Suprapubic skin (tissue), 4 donors: Measurements from ENCODE around the gene IGSF11. TPM values are rescaled to one million over a fixed set of nuclear protein-coding genes. Genes with fewer than 3 reads are reported as not detected.

Source experiments
- DNase-seq, 2 donors: peaks; one replicate each; pipeline ENCODE4 v3.0.0-alpha.2; 2019; ENCODE audit warnings: low spot score in 2 of 2
- H3K27ac ChIP-seq: fragments of 200-600 bp; sonication (generic); one replicate; pipeline ENCODE4 v1.5.1; 2019
- H3K27me3 ChIP-seq: fragments of 200-600 bp; sonication (generic); one replicate; pipeline ENCODE4 v1.5.1; 2019
- H3K36me3 ChIP-seq: fragments of 200-600 bp; sonication (generic); one replicate; pipeline ENCODE4 v1.5.1; 2019
- H3K4me1 ChIP-seq: fragments of 200-600 bp; sonication (generic); one replicate; pipeline ENCODE4 v1.5.1; 2019
- H3K4me3 ChIP-seq: fragments of 200-600 bp; sonication (generic); one replicate; pipeline ENCODE4 v1.5.1; 2019; ENCODE audit warnings: mild to moderate bottlenecking
- H3K9me3 ChIP-seq: fragments of 200-600 bp; sonication (generic); one replicate; pipeline ENCODE4 v1.5.1; 2019
- EP300 ChIP-seq: sonication (generic); formaldehyde crosslinking; IDR thresholded peaks from one replicate; pipeline ENCODE4 v1.6.1; 2017; ENCODE audit warnings: antibody characterized with exemption
- POLR2A ChIP-seq, 2 donors: fragments of 450-650 bp; IDR thresholded peaks; one replicate each; pipeline ENCODE4 v1.6.1; 2017; ENCODE audit warnings: antibody characterized with exemption in 2 of 2, mild to moderate bottlenecking in 2 of 2, moderate library complexity in 2 of 2
- POLR2AphosphoS5 ChIP-seq, 3 donors: sonication (generic); formaldehyde crosslinking; IDR thresholded peaks; one replicate each; pipeline ENCODE4 v1.6.1; 2017; ENCODE audit warnings: antibody characterized with exemption in 3 of 3
- WGBS: methylation state at CpG from one replicate; pipeline ENCODE4 v1.1.5; 2018; 5-methylcytosine and 5-hydroxymethylcytosine counted together
- total RNA-seq, 4 donors: library from RNA; depleted of rRNA; stranded (reverse); fragments of >200 nt; gene quantifications; one replicate each; pipeline ENCODE4 v1.1.0, GENCODE V29; 2016
- TF ChIP-seq, protein P1 (sequence below), 2 donors: fragments of 200-600 bp in 1 of 2; fragments of 450-650 bp in 1 of 2; sonication (generic) in 1 of 2; IDR thresholded peaks; one replicate each; pipeline ENCODE4 v1.5.1; 2016 to 2019; ENCODE audit warnings: antibody characterized with exemption in 2 of 2, mild to moderate bottlenecking in 1 of 2, moderate library complexity in 1 of 2

IGSF11 gene
- total RNA-seq, 4 donors from 2014 or later = 1.9 to 9.6 (median 2.0) TPM

DNA sequence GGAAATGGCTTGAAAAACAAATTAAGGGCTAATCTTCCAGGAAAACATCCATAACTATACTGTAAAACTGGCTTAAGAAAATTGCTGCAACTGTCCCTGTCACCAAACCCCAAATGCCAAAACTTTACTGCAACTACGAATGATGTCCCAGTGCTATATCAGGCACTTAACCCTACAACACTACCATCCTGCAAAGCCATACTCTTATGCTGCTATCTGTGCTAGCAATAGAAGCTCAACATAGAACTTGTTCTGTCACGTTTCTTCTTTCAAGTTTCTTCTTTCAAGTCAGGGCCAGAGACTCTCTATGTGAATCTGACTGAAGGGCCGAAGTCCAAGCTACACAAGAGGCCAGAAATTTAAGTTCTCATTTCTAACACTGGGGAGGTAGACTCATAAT, 92.5 kb downstream of the IGSF11 start:
- WGBS = 38% methylated on average over 3 of the region's 3 CpGs
- Histone ChIP-seq H3K27me3 (no peaks in the 10 kb centered on the region), H3K36me3 (no peaks in the 10 kb centered on the region), H3K9me3 (no peaks in the 10 kb centered on the region), H3K27ac (no peak overlapping the region), H3K4me1 (no peaks in the 10 kb centered on the region), H3K4me3 (no peak overlapping the region)
- no peak for DNase-seq
- no peak for TF ChIP-seq POLR2A (IDR thresholded peaks at IDR 0.05)
- TF ChIP-seq, protein P1, sequence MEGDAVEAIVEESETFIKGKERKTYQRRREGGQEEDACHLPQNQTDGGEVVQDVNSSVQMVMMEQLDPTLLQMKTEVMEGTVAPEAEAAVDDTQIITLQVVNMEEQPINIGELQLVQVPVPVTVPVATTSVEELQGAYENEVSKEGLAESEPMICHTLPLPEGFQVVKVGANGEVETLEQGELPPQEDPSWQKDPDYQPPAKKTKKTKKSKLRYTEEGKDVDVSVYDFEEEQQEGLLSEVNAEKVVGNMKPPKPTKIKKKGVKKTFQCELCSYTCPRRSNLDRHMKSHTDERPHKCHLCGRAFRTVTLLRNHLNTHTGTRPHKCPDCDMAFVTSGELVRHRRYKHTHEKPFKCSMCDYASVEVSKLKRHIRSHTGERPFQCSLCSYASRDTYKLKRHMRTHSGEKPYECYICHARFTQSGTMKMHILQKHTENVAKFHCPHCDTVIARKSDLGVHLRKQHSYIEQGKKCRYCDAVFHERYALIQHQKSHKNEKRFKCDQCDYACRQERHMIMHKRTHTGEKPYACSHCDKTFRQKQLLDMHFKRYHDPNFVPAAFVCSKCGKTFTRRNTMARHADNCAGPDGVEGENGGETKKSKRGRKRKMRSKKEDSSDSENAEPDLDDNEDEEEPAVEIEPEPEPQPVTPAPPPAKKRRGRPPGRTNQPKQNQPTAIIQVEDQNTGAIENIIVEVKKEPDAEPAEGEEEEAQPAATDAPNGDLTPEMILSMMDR (IDR thresholded peaks at IDR 0.05) = no peak
- no peak for TF ChIP-seq POLR2AphosphoS5 (IDR thresholded peaks at IDR 0.05)
- TF ChIP-seq EP300 = no peak

DNA sequence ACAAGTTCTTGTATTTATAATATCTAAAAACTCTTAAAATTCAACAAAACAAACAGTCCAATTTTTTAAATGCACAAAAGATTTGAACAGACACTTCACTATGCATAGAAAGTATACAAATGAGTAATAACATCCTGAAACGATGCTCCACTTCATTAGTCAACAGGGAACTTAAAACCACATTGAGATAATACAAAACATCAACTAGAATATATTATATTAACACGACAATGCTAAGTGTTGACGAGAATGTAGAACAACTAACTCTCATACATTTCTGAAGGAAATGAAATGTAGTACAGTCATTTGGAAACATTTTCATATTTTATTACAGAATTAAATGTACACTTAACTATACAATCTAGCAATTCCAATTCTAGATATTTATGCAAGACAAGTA, 93.4 kb downstream of the IGSF11 start:
- WGBS = 87% methylated on average over 3 of the region's 3 CpGs
- Histone ChIP-seq H3K4me3 (no peak overlapping the region), H3K36me3 (no peaks in the 10 kb centered on the region), H3K9me3 (no peaks in the 10 kb centered on the region), H3K27me3 (no peaks in the 10 kb centered on the region), H3K4me1 (no peaks in the 10 kb centered on the region), H3K27ac (no peak overlapping the region)
- no peak for DNase-seq
- TF ChIP-seq EP300 (no peak), POLR2A (IDR thresholded peaks at IDR 0.05) (no peak), POLR2AphosphoS5 (IDR thresholded peaks at IDR 0.05) (no peak)
- TF ChIP-seq, protein P1 (IDR thresholded peaks at IDR 0.05) = no peak

DNA sequence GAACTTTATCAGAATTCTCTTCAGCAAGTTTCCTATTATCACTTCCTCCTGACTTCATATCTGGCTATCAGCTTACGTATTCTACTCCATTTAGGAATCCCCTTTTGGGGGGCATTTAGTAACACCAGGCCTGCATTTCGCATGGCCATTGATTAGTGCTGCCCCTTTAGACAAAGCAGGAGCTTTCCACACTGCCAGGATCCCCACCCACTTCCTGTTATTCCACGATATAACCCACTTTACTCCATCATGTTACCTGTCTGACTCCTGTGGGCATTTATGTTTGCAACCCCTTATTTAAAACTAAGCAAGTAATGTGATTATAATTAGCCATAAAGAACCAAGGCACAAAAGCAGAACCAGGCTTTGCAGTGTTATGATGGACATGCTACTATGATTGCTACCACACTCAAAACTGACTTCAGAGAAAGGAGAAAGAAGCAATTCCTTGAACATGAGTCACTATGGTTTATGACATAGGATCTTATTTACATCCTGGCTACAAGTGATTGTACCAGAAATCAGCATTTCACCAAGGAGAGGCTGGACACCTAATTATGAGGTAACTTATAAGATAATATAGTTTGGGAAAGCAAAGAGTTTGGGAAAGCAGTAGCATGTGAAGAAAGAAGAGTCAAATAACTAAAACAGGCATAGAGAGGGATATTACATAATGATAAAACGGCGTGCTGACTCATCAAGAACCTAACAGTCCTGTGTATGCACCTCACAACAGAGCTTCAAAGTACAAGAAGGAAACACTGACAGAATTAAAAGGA, 96.3 kb downstream of the IGSF11 start:
- no peak overlapping the region for H3K4me3 ChIP-seq

DNA sequence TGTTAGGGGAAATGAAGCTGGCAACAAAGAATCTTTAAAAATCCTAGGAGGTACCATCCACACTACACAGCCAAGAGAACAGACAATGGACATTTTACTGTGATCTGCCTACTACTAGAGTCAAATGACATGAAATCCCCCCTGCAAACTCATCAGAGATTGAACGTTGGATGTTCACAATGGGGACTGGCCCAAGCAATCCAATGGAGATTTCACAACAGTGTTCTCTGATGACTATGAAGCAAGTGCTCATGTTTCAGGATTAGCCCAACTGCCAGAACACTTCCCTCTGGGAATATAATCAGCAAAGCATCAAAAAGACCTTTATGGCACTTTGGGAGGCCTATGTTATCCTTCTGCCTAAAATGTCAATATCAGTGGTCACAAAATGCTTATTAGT, 97.8 kb downstream of the IGSF11 start:
- H3K27me3 ChIP-seq = no peaks in the 10 kb centered on the region
- no peak for TF ChIP-seq POLR2AphosphoS5 (IDR thresholded peaks at IDR 0.05)
- no peak for TF ChIP-seq POLR2A (IDR thresholded peaks at IDR 0.05)
- TF ChIP-seq, protein P1 (IDR thresholded peaks at IDR 0.05) = no peak
- TF ChIP-seq EP300 = no peak
- DNase-seq = no peak
- no peaks in the 10 kb centered on the region for H3K36me3 ChIP-seq
- H3K4me1 ChIP-seq = no peaks in the 10 kb centered on the region
- H3K4me3 ChIP-seq = no peak overlapping the region
- no peaks in the 10 kb centered on the region for H3K9me3 ChIP-seq
- WGBS = 36% methylated on average over 1 of the region's 1 CpG
- no peak overlapping the region for H3K27ac ChIP-seq

More for the DNA sequence above, 96.3 kb downstream of the IGSF11 start:
- no peaks in the 10 kb centered on the region for H3K36me3 ChIP-seq
- no peaks in the 10 kb centered on the region for H3K4me1 ChIP-seq
- H3K9me3 ChIP-seq = no peaks in the 10 kb centered on the region
- TF ChIP-seq, protein P1 (IDR thresholded peaks at IDR 0.05) = no peak
- TF ChIP-seq POLR2AphosphoS5 (IDR thresholded peaks at IDR 0.05) (no peak), EP300 (no peak), POLR2A (IDR thresholded peaks at IDR 0.05) (no peak)
- WGBS = 82% methylated on average over 5 of the region's 5 CpGs
- no peak overlapping the region for H3K27ac ChIP-seq
- no peak for DNase-seq
- no peaks in the 10 kb centered on the region for H3K27me3 ChIP-seq

DNA sequence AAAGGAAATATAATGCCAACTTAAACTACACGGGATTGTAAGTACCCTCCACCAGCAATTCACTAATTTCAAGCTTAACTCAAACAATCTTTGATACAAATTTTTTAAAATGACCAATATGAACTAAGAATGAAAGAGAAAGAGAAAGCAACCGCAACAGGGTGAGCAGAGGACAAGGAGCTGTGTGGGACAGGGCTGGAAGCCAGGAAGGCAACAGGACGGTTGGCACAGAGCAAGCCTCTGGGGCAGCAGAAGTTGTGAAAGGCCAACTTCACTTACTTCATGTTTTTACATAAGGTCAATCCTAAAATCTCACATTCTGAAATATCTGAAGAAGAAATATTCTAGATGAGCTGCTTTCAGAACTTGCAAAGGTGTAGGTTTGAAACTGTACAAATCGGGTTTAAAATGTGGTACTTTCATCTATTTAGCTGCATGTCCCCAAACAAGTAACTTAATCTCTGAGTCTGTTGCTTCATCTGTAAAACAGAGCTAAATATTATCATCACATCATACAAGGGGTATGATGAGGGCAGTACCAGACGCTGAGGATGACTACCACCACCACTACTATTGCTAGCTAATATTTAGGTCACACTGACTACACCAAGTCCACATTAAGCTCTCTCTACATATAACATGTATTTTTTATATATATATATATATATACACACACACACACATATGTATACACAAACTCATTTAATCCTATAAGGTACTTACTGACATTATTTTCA, 101.7 kb downstream of the IGSF11 start:
- Histone ChIP-seq H3K4me1 (no peaks in the 10 kb centered on the region), H3K36me3 (no peaks in the 10 kb centered on the region), H3K4me3 (no peak overlapping the region), H3K9me3 (no peaks in the 10 kb centered on the region), H3K27me3 (no peaks in the 10 kb centered on the region), H3K27ac (no peak overlapping the region)
- TF ChIP-seq, protein P1 (IDR thresholded peaks at IDR 0.05) = no peak
- TF ChIP-seq POLR2AphosphoS5 (IDR thresholded peaks at IDR 0.05) (no peak), EP300 (no peak), POLR2A (IDR thresholded peaks at IDR 0.05) (no peak)
- no peak for DNase-seq
- 70% methylated on average over 5 of the region's 5 CpGs for WGBS
